Right ventricle myocardium superior (tissue), 1 donor: ENCODE results near the gene NKPD1. TPM values are rescaled to one million over a fixed set of nuclear protein-coding genes. Genes with fewer than 3 reads are reported as not detected.

ENCODE experiments used
- ATAC-seq: fragments of 200-7000 bp; cut with Tn5 transposase; one replicate; pipeline ENCODE4 v1.9.1; 2020; ENCODE audit warnings: mild to moderate bottlenecking; ENCODE audit not compliant: poor library complexity
- DNase-seq: peaks from one replicate; pipeline ENCODE4 v3.0.0-alpha.2; 2020
- intact Hi-C: fragments of 100-400 bp; cut with DNase I; formaldehyde crosslinking; loops from one replicate; pipeline ENCODE4 v1.11.2; 2022
- total RNA-seq: library from RNA; stranded (reverse); fragmentation: NEBNext Ultra II Directional; extraction: Animal tissue kit (Norgen Biotek cat#: 25700); gene quantifications from one replicate; pipeline ENCODE4 v1.2.1, GENCODE V29; 2021
- donor health status: DM: no; HTN: yes; CAD: no; lungs with severe emphysema.

NKPD1 gene
- total RNA-seq, 1 donor from 2014 or later: not detected

GRCh38 chr19:45145270-45146189 is 15.3 kb downstream of the NKPD1 start:
- DNase-seq: no peak
- ATAC-seq: no peak
- intact Hi-C loops: no loop called here

GRCh38 chr19:45144431-45145269 is 16.1 kb downstream of the NKPD1 start:
- DNase-seq: no peak
- intact Hi-C loops: no loop called here
- no peak for ATAC-seq

GRCh38 chr19:45142726-45143110 is 18.1 kb downstream of the NKPD1 start:
- ATAC-seq: no peak
- intact Hi-C loops: no loop called here
- no peak for DNase-seq

- intact Hi-C loops: no loop called here
- no peak for ATAC-seq
- DNase-seq: no peak
Observed at GRCh38 chr19:45142016-45142725, 18.6 kb downstream of the NKPD1 start.

GRCh38 chr19:45141203-45141900 is 19.4 kb downstream of the NKPD1 start:
- DNase-seq (no peak), ATAC-seq (no peak)
- intact Hi-C loops: no loop called here

GRCh38 chr19:45140533-45140932 is 20.2 kb downstream of the NKPD1 start:
- intact Hi-C loops: no loop called here
- no peak for ATAC-seq
- DNase-seq: no peak

- ATAC-seq: no peak
- intact Hi-C loops: no loop called here
- no peak for DNase-seq
Observed at GRCh38 chr19:45140144-45140503, 20.7 kb downstream of the NKPD1 start.

GRCh38 chr19:45139286-45140143 is 21.3 kb downstream of the NKPD1 start:
- ATAC-seq (no peak), DNase-seq (no peak)
- intact Hi-C loops: no loop called here

- DNase-seq (no peak), ATAC-seq (no peak)
- intact Hi-C loops: no loop called here
Observed at GRCh38 chr19:45138303-45138751, 22.5 kb downstream of the NKPD1 start.

- intact Hi-C loops: no loop called here
- peak; percentile 90 for ATAC-seq
Observed at GRCh38 chr19:45137179-45137761, 23.5 kb downstream of the NKPD1 start.

GRCh38 chr19:45136507-45137178 is 24.1 kb downstream of the NKPD1 start:
- no peak for DNase-seq
- intact Hi-C loops: no loop called here

More at GRCh38 chr19:45137179-45137761, 23.5 kb downstream of the NKPD1 start:
- DNase-seq: peak; percentile 74

GRCh38 chr19:45135176-45135885 is 25.5 kb downstream of the NKPD1 start:
- intact Hi-C loops: no loop called here
- ATAC-seq (no peak), DNase-seq (no peak)

More at GRCh38 chr19:45136507-45137178, 24.1 kb downstream of the NKPD1 start:
- ATAC-seq: no peak

GRCh38 chr19:45133661-45134060 is 27.1 kb downstream of the NKPD1 start:
- ATAC-seq: no peak
- DNase-seq: no peak
- intact Hi-C loops: no loop called here

- no peak for DNase-seq
- no peak for ATAC-seq
- intact Hi-C loops: no loop called here
Observed at GRCh38 chr19:45130888-45131615, 29.7 kb downstream of the NKPD1 start.

GRCh38 chr19:45130236-45130635 is 30.5 kb downstream of the NKPD1 start:
- DNase-seq: no peak
- intact Hi-C loops: no loop called here
- no peak for ATAC-seq
